Fibroblast of the conjunctiva (primary cell): ENCODE measurements around the gene RTN1.

Experiments used
- DNase-seq: peaks from one replicate; pipeline ENCODE4 v3.0.0-alpha.2; 2010; ENCODE audit warnings: low read depth

Gene RTN1, protein sequence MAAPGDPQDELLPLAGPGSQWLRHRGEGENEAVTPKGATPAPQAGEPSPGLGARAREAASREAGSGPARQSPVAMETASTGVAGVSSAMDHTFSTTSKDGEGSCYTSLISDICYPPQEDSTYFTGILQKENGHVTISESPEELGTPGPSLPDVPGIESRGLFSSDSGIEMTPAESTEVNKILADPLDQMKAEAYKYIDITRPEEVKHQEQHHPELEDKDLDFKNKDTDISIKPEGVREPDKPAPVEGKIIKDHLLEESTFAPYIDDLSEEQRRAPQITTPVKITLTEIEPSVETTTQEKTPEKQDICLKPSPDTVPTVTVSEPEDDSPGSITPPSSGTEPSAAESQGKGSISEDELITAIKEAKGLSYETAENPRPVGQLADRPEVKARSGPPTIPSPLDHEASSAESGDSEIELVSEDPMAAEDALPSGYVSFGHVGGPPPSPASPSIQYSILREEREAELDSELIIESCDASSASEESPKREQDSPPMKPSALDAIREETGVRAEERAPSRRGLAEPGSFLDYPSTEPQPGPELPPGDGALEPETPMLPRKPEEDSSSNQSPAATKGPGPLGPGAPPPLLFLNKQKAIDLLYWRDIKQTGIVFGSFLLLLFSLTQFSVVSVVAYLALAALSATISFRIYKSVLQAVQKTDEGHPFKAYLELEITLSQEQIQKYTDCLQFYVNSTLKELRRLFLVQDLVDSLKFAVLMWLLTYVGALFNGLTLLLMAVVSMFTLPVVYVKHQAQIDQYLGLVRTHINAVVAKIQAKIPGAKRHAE

GRCh38 chr14:59870277-59871165 lies at the start of gene RTN1:
Gene RTN1 (minus strand): TSS chr14:59870776. CDS start chr14:59870630, 146 bp downstream.
- DNase-seq = no peak

GRCh38 chr14:59920378-59920683 lies 49.8 kb upstream of the RTN1 start:
- DNase-seq = no peak

GRCh38 chr14:59919570-59920377 lies 49.2 kb upstream of the RTN1 start, which contains the start of gene LRRC9:
Gene LRRC9 (plus strand): TSS chr14:59920144.
- DNase-seq = no peak

- peak; percentile 14 for DNase-seq
Observed at GRCh38 chr14:59918824-59919569, 48.4 kb upstream of the RTN1 start.

DNA sequence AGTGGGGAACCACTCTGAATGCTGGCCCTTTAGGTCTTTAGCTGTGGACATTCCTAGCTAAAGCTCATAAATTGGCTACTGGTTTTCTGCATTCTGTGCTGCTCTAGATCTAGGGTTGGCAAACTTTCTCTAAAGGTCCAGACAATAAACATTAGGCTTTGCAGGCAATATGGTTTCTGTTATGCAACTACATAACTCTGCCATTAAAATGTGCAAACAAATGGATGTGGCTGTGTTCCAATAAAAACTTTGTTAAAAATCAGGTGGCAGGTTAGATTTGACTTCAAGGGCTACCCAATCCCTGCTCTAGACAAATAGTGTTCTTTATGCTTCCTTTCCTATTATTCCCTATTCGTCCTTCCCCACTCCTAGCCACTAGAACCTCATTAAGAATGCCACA lies 42.6 kb upstream of the RTN1 start:
- DNase-seq = no peak

DNA sequence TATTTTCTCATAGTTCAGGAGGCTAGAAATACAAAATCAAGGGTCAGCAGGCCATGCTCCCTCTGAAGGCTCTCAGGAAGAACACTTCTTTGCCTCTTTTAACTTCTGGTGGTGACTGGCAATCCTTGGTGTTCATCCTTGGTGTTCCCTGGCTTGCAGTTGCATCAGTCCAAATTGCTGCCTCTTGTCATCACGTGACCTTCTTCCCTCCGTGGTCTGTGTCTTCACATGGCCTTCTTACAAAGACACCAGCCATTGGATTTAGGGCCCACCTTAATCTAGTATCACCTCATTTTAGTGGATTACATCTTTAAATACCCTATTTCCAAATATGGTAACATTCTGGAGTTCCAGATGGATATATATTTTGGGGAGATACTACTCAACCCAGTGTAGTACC lies 41.9 kb upstream of the RTN1 start:
- DNase-seq = no peak

- no peak for DNase-seq
Observed at GRCh38 chr14:59905188-59905587, 34.6 kb upstream of the RTN1 start.

DNA sequence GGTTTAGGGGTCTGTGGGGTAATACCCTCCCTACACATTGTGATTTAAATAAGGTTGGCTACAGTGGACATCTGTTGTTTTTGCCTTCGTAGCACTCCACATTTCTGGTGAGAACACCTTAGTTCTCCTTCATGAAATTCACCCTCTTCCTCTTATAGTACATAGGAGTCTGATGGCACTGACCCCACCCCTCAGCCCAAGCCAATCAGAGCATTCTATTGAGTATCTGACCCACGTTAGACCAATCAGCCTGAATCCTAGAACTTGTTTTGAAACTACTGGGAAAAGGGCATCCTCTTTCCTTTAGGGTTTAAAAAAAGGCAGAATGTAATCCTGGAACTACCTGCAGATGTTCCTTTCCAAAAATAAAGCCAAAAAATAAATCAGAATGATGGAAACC lies 33.6 kb upstream of the RTN1 start:
- no peak for DNase-seq

GRCh38 chr14:59900556-59900955 lies 30.0 kb upstream of the RTN1 start:
- no peak for DNase-seq

- DNase-seq = no peak
Observed at GRCh38 chr14:59897757-59898383, 27.3 kb upstream of the RTN1 start.

- no peak for DNase-seq
Observed at GRCh38 chr14:59895721-59896120, 25.1 kb upstream of the RTN1 start.

GRCh38 chr14:59890676-59891075 lies 20.1 kb upstream of the RTN1 start:
- no peak for DNase-seq

- DNase-seq = no peak
Observed at GRCh38 chr14:59882957-59883356, 12.4 kb upstream of the RTN1 start.

DNA sequence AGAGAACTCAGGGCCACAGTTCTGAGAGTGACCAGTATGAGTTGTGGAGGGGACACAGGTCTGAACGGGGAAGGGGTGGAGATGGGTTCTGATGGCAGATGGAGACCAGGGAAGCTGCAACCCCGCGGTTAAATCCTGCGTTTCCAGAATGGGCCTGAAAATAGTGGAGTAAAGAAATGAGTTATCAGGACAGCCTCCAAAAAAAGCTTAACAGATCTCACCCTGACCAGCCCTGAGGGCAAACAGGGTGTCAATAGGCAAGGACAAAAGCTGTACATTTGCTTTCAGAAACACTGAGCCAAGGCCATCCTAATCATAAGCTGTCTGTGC lies 555 bp upstream of the RTN1 start:
- no peak for DNase-seq

DNA sequence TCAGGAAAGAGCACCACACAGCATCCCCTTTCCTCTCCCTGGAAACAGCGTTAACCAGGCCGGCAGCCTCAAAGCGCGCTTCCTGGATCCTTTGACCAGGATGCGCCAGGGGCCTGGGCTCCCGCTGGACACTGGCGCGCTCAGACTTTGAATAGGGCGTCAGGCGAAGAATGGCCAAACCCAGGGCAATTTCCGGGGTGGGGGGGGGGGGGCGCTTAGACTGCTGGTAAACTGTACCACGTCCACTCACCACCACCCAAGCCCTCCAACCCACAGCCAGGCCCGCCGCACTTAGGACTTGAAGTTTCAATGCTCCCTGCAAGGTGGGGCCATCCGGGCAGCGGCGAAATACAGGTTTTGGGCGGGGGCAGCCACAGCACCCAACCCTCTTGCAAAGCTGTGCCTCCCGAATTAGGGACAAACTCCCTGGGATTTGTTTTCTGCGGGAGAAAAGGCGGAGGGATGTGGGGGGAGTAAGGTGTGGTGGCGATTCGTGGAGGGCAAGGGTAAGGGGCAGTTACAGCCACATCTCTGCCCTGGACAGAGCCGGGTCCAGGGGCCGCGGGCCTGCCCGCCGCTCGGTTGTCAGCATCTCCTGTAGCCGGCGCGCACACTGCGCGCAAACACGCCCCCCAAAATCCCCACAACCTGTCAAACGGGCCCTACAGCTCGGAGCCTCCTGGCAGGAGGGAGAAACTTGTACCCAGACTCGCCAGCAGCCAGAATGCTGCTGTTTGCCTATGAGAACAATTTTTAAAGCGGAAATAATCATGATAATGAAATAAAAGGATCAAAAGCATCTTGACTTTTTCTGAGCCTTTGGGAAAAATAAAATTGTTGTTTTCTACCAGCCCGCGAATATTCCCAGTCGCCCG lies 958 bp downstream of the RTN1 start:
- no peak for DNase-seq

GRCh38 chr14:59868021-59868420 lies 2.6 kb downstream of the RTN1 start:
- no peak for DNase-seq

- no peak for DNase-seq
Observed at GRCh38 chr14:59863806-59864525, 6.6 kb downstream of the RTN1 start.

GRCh38 chr14:59857328-59857727 lies 13.2 kb downstream of the RTN1 start:
- no peak for DNase-seq

DNA sequence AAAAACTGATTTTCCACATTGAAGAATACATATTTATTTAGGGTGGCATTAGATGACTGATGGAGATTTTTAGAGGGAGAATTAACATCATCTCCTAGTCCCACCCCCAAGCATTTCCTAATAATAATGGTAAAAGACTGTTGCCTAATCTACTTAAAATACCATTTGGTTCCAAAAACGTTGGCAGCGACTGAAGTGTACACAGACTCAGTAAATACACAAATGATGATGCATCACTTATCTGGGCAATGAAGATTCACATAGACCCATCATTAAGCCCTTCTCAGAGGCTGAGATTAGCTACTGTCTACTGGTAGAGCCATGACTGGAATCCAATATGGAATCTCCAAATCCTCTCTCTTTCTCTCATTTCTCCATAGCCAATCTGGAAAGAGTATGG lies 18.2 kb downstream of the RTN1 start:
- DNase-seq = no peak
